SU-DHL-6 (cell line): Measurements from ENCODE around the gene KIFC1.

Source experiments
- EZH2phosphoT487 ChIP-seq: fragments of 200-600 bp; sonication (generic), shearing (Covaris generic); conservative IDR thresholded peaks from 2 replicates; pipeline ENCODE4 v1.6.1; 2018; ENCODE audit warnings: mild to moderate bottlenecking, antibody characterized with exemption, low read length, moderate library complexity, mixed read lengths
- TF ChIP-seq, protein P1 (sequence below): fragments of 200-600 bp; sonication (generic); IDR thresholded peaks from one replicate; pipeline ENCODE4 v1.5.1; 2017; ENCODE audit warnings: antibody characterized with exemption, mild to moderate bottlenecking, low read length, moderate library complexity; ENCODE audit not compliant: insufficient read depth, poor library complexity, severe bottlenecking

DNA sequence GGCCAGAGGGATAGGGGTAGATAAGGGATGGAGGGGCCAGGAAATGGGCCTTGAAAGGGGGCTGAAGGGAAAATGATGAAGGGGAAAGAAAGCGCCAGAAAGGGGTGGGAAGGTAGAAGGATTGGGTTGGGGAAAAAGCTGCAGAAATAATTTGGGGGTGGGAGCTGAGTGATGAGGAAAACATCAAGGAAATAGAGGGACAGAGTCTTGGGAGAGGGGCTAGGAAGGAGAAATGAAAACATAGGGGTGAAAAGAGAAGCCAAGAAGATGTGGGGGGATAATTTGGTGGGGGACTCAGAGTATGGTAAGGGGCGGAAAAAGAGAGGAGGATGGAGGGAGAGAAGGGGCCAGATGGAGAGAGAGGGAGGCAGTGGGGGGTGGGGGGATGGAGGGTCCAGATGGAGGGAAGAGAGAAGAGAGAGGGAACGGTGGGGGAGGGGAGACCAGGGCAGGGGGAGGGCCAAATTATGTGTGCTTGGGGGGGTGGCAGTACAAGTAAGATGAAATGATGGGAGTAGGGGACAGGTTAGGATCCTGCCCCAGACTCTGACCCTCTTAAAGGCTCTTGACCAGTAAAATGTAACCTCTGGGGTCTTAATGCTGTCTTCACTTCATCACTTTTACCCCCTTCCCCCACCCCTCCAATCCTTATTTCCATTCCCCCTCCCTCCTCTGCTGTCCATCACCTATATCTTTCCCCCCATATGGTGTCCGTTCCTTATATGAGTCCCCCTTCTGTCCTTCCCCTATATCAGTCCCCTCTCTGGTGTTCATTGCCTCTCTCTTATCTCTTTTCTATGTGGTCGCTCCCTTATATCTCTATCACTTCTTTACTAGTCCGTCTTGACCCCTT, 29.1 kb downstream of the KIFC1 start:
- TF ChIP-seq EZH2phosphoT487, result no peak
- TF ChIP-seq, protein P1, sequence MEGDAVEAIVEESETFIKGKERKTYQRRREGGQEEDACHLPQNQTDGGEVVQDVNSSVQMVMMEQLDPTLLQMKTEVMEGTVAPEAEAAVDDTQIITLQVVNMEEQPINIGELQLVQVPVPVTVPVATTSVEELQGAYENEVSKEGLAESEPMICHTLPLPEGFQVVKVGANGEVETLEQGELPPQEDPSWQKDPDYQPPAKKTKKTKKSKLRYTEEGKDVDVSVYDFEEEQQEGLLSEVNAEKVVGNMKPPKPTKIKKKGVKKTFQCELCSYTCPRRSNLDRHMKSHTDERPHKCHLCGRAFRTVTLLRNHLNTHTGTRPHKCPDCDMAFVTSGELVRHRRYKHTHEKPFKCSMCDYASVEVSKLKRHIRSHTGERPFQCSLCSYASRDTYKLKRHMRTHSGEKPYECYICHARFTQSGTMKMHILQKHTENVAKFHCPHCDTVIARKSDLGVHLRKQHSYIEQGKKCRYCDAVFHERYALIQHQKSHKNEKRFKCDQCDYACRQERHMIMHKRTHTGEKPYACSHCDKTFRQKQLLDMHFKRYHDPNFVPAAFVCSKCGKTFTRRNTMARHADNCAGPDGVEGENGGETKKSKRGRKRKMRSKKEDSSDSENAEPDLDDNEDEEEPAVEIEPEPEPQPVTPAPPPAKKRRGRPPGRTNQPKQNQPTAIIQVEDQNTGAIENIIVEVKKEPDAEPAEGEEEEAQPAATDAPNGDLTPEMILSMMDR, result no peak
